NCI-H226 (cell line): ENCODE results near the gene ADAMTS9.

Experiments used
- DNase-seq: peaks from one replicate; pipeline ENCODE4 v3.0.0-alpha.2; 2015

ADAMTS9 gene

GRCh38 chr3:64523324-64523723, 164.5 kb downstream of the ADAMTS9 start:
- no peak for DNase-seq

- no peak for DNase-seq
These were observed 167.5 kb downstream of the ADAMTS9 start for GRCh38 chr3:64520334-64520733.

- DNase-seq, result peak; percentile 9
These were observed 168.8 kb downstream of the ADAMTS9 start for GRCh38 chr3:64518950-64519349.

- DNase-seq, result no peak
These were observed 169.3 kb downstream of the ADAMTS9 start for GRCh38 chr3:64518496-64518895.

GRCh38 chr3:64514889-64515288, 172.9 kb downstream of the ADAMTS9 start:
- no peak for DNase-seq

- DNase-seq, result no peak
These were observed 178.6 kb downstream of the ADAMTS9 start for GRCh38 chr3:64509206-64509605.

GRCh38 chr3:64508140-64508539, 179.7 kb downstream of the ADAMTS9 start:
- DNase-seq, result no peak

- DNase-seq, result no peak
These were observed 181.5 kb downstream of the ADAMTS9 start for GRCh38 chr3:64506255-64506654.

- no peak for DNase-seq
These were observed 182.4 kb downstream of the ADAMTS9 start for GRCh38 chr3:64505419-64505818.

- no peak for DNase-seq
These were observed 185.5 kb downstream of the ADAMTS9 start for GRCh38 chr3:64502284-64502683.

GRCh38 chr3:64501298-64501906, 186.4 kb downstream of the ADAMTS9 start:
- DNase-seq, result no peak

GRCh38 chr3:64496786-64497490, 190.9 kb downstream of the ADAMTS9 start:
- DNase-seq, result no peak

GRCh38 chr3:64495781-64496334, 191.9 kb downstream of the ADAMTS9 start:
- DNase-seq, result no peak

- DNase-seq, result no peak
These were observed 192.5 kb downstream of the ADAMTS9 start for GRCh38 chr3:64495121-64495780.

- no peak for DNase-seq
These were observed 193.3 kb downstream of the ADAMTS9 start for GRCh38 chr3:64494526-64494925.

- no peak for DNase-seq
These were observed 194.7 kb downstream of the ADAMTS9 start for GRCh38 chr3:64493149-64493548.

GRCh38 chr3:64491843-64492242, 196.0 kb downstream of the ADAMTS9 start:
- no peak for DNase-seq

- no peak for DNase-seq
These were observed 197.5 kb downstream of the ADAMTS9 start for GRCh38 chr3:64490180-64490724.

- no peak for DNase-seq
These were observed 198.3 kb downstream of the ADAMTS9 start for GRCh38 chr3:64489361-64490044.

- no peak for DNase-seq
These were observed 198.9 kb downstream of the ADAMTS9 start for GRCh38 chr3:64488939-64489338.

- peak; percentile 19 for DNase-seq
These were observed 203.4 kb downstream of the ADAMTS9 start for GRCh38 chr3:64484289-64484992.

GRCh38 chr3:64483467-64483866, 204.3 kb downstream of the ADAMTS9 start:
- DNase-seq, result no peak
